Osteoblast (primary cell): ENCODE data around the gene SMIM13. TPM values are rescaled to one million over a fixed set of nuclear protein-coding genes. Genes with fewer than 3 reads are reported as not detected.

ENCODE experiments used
- DNase-seq: peaks from one replicate; pipeline ENCODE4 v3.0.0; 2011; ENCODE audit warnings: low spot score, mixed read lengths; ENCODE audit not compliant: insufficient read length; ENCODE audit errors: missing footprints
- H2AFZ ChIP-seq: 2 replicates; pipeline ENCODE4 v1.6.0; 2011; ENCODE audit warnings: mild to moderate bottlenecking, low read length
- H3K27ac ChIP-seq: 2 replicates; pipeline ENCODE4 v1.5.1; 2011; ENCODE audit warnings: mild to moderate bottlenecking, low read depth, low read length, moderate library complexity
- H3K27me3 ChIP-seq: 2 replicates; pipeline ENCODE4 v1.6.0; 2012; ENCODE audit warnings: mild to moderate bottlenecking, control low read depth, inconsistent platforms, low read length, moderate library complexity; ENCODE audit not compliant: insufficient read depth
- H3K36me3 ChIP-seq: 2 replicates; pipeline ENCODE4 v1.5.1; 2011; ENCODE audit warnings: mild to moderate bottlenecking, low read length, control low read depth, moderate library complexity; ENCODE audit not compliant: insufficient read depth
- H3K4me1 ChIP-seq: 2 replicates; pipeline ENCODE4 v1.5.1; 2011; ENCODE audit warnings: mild to moderate bottlenecking, low read length, control low read depth, moderate library complexity; ENCODE audit not compliant: insufficient read depth
- H3K4me2 ChIP-seq: 2 replicates; pipeline ENCODE4 v1.6.0; 2011; ENCODE audit warnings: mild to moderate bottlenecking, low read length; ENCODE audit not compliant: insufficient read depth
- H3K4me3 ChIP-seq: fragments of 200-600 bp; sonication (generic); 3 replicates; pipeline ENCODE4 v1.5.1; 2012; ENCODE audit warnings: mild to moderate bottlenecking, low read length, inconsistent platforms; ENCODE audit not compliant: insufficient read depth
- H3K79me2 ChIP-seq: 2 replicates; pipeline ENCODE4 v1.6.0; 2012; ENCODE audit warnings: mild to moderate bottlenecking, low read length, control low read depth, inconsistent platforms; ENCODE audit not compliant: insufficient read depth
- H3K9me3 ChIP-seq: 2 replicates; pipeline ENCODE4 v1.5.1; 2011; ENCODE audit warnings: low read depth, low read length, control low read depth
- H4K20me1 ChIP-seq: 2 replicates; pipeline ENCODE4 v1.6.0; 2012; ENCODE audit warnings: mild to moderate bottlenecking, low read length, control low read depth; ENCODE audit not compliant: insufficient read depth
- CTCF ChIP-seq: IDR thresholded peaks from 2 replicates; pipeline ENCODE4 v1.5.1; 2011; ENCODE audit warnings: mild to moderate bottlenecking, low read depth, low read length, moderate library complexity; ENCODE audit errors: extremely low read depth
- total RNA-seq: library from RNA; depleted of rRNA; stranded (reverse); fragments of >200 nt; gene quantifications from 2 replicates; pipeline ENCODE4 v1.2.3, GENCODE V29; 2012

The SMIM13 gene
- total RNA-seq, 1 donor, result 8.3 TPM

- Histone ChIP-seq H3K4me2 (no peak overlapping the region), H3K27ac (no peak overlapping the region), H3K4me1 (peaks cover 19% of the 10 kb centered on the region), H3K79me2 (peaks cover 68% of the 10 kb centered on the region), H2AFZ (no peak overlapping the region), H4K20me1 (peaks cover 43% of the 10 kb centered on the region), H3K27me3 (no peaks in the 10 kb centered on the region), H3K4me3 (no peak overlapping the region), H3K36me3 (no peaks in the 10 kb centered on the region), H3K9me3 (no peaks in the 10 kb centered on the region)
- no peak for DNase-seq
- no peak for TF ChIP-seq CTCF
Measured at GRCh38 chr6:11120271-11121005, 26.8 kb downstream of the SMIM13 start.

GRCh38 chr6:11121851-11122250 lies 28.2 kb downstream of the SMIM13 start:
- H3K27ac ChIP-seq, result no peak overlapping the region
- TF ChIP-seq CTCF, result no peak
- peaks cover 23% of the 10 kb centered on the region for H3K4me1 ChIP-seq
- DNase-seq, result no peak
- no peaks in the 10 kb centered on the region for H3K36me3 ChIP-seq
- H3K27me3 ChIP-seq, result no peaks in the 10 kb centered on the region
- no peak overlapping the region for H3K4me3 ChIP-seq
- H4K20me1 ChIP-seq, result peaks cover 49% of the 10 kb centered on the region
- no peaks in the 10 kb centered on the region for H3K9me3 ChIP-seq
- peaks cover 73% of the 10 kb centered on the region for H3K79me2 ChIP-seq
- no peak overlapping the region for H2AFZ ChIP-seq
- peak overlapping the region; percentile 28 for H3K4me2 ChIP-seq

- no peaks in the 10 kb centered on the region for H3K36me3 ChIP-seq
- no peak overlapping the region for H3K4me2 ChIP-seq
- no peaks in the 10 kb centered on the region for H3K9me3 ChIP-seq
- peaks cover 26% of the 10 kb centered on the region for H3K4me1 ChIP-seq
- H3K4me3 ChIP-seq, result no peak overlapping the region
- no peak overlapping the region for H3K27ac ChIP-seq
- DNase-seq, result no peak
- H3K79me2 ChIP-seq, result peaks cover 74% of the 10 kb centered on the region
- no peaks in the 10 kb centered on the region for H3K27me3 ChIP-seq
- H4K20me1 ChIP-seq, result peaks cover 51% of the 10 kb centered on the region
- no peak overlapping the region for H2AFZ ChIP-seq
- no peak for TF ChIP-seq CTCF
Measured at GRCh38 chr6:11122380-11122779, 28.7 kb downstream of the SMIM13 start.

GRCh38 chr6:11123978-11124377 lies 30.3 kb downstream of the SMIM13 start:
- Histone ChIP-seq H3K27me3 (no peaks in the 10 kb centered on the region), H4K20me1 (peaks cover 53% of the 10 kb centered on the region), H3K4me2 (no peak overlapping the region), H3K4me1 (peaks cover 26% of the 10 kb centered on the region), H3K9me3 (no peaks in the 10 kb centered on the region), H2AFZ (no peak overlapping the region), H3K36me3 (no peaks in the 10 kb centered on the region), H3K79me2 (peaks cover 75% of the 10 kb centered on the region), H3K4me3 (no peak overlapping the region), H3K27ac (no peak overlapping the region)
- peak; percentile 25 for TF ChIP-seq CTCF
- DNase-seq, result no peak
